ENCODE measurements around the gene DOC2B.

The DOC2B gene

GRCh38 chr17:149231-149630, 32.2 kb downstream of the DOC2B start:
- ChIA-PET POLR2A (no interaction called here), CTCF (interaction anchor here (0.6 to 3.1 kb wide), 5 partner anchors 17 to 832 kb away, joined by 3 to 20 read pairs (median 3); a partner anchor contains a TSS)
- H3K4me3 ChIP-seq (ENCODE audit: low read depth, low read length) = no peak overlapping the region
- no peak for DNase-seq (ENCODE audit: low read depth, low spot score)
- TF ChIP-seq, protein P1, sequence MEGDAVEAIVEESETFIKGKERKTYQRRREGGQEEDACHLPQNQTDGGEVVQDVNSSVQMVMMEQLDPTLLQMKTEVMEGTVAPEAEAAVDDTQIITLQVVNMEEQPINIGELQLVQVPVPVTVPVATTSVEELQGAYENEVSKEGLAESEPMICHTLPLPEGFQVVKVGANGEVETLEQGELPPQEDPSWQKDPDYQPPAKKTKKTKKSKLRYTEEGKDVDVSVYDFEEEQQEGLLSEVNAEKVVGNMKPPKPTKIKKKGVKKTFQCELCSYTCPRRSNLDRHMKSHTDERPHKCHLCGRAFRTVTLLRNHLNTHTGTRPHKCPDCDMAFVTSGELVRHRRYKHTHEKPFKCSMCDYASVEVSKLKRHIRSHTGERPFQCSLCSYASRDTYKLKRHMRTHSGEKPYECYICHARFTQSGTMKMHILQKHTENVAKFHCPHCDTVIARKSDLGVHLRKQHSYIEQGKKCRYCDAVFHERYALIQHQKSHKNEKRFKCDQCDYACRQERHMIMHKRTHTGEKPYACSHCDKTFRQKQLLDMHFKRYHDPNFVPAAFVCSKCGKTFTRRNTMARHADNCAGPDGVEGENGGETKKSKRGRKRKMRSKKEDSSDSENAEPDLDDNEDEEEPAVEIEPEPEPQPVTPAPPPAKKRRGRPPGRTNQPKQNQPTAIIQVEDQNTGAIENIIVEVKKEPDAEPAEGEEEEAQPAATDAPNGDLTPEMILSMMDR (IDR thresholded peaks at IDR 0.05; ENCODE audit: insufficient read depth, low read length, missing control alignments) = no peak

DNA sequence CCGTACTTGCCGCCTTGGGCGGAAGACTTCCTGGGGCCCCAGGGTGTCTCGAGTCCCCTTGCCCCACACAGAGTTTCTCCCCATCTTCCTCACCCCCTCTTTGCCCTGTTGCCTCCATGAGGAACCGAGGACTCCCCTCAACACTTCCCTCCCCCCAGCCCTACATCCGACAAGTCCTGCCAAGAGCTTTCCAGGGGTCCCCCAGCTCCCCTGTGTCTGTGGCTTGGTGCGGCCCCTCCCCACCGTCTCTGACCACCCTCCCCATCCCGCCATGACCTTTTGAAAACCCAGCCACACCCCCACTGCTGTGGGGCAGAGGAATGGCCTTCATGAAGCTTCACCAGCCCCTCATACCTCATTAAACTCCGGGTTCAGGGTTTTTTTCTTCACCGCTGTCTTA, 32.7 kb downstream of the DOC2B start:
- CTCF ChIA-PET = interaction anchor here (1.2 to 3.1 kb wide), 2 partner anchors 238 to 551 kb away, joined by 7 to 20 read pairs; no protein-coding TSS in a partner anchor
- H3K4me3 ChIP-seq (ENCODE audit: low read depth, low read length) = no peak overlapping the region
- no peak for DNase-seq (ENCODE audit: low read depth, low spot score)
- TF ChIP-seq, protein P1 (IDR thresholded peaks at IDR 0.05; ENCODE audit: insufficient read depth, low read length, missing control alignments) = no peak
- POLR2A ChIA-PET = no interaction called here

- CTCF ChIA-PET = interaction anchor here (3.1 kb wide), 1 partner anchor 239 kb away, joined by 20 read pairs; no protein-coding TSS in a partner anchor
- TF ChIP-seq, protein P1 (IDR thresholded peaks at IDR 0.05; ENCODE audit: insufficient read depth, low read length, missing control alignments) = no peak
- no peak overlapping the region for H3K4me3 ChIP-seq (ENCODE audit: low read depth, low read length)
- POLR2A ChIA-PET = no interaction called here
- DNase-seq (ENCODE audit: low read depth, low spot score) = no peak
Measured at GRCh38 chr17:147796-148740, 33.4 kb downstream of the DOC2B start.

- TF ChIP-seq, protein P1 (IDR thresholded peaks at IDR 0.05; ENCODE audit: insufficient read depth, low read length, missing control alignments) = no peak
- H3K4me3 ChIP-seq (ENCODE audit: low read depth, low read length) = no peak overlapping the region
- CTCF ChIA-PET = interaction anchor here (0.7 to 1.4 kb wide), 2 partner anchors 18 to 239 kb away, joined by 3 to 4 read pairs; no protein-coding TSS in a partner anchor
Measured at GRCh38 chr17:146983-147761, 34.3 kb downstream of the DOC2B start.

GRCh38 chr17:146546-146945, 34.9 kb downstream of the DOC2B start:
- DNase-seq (ENCODE audit: low read depth, low spot score) = no peak
- no peak overlapping the region for H3K4me3 ChIP-seq (ENCODE audit: low read depth, low read length)
- ChIA-PET CTCF (interaction anchor here (0.7 to 3.0 kb wide), 3 partner anchors 18 to 241 kb away, joined by 3 to 10 read pairs (median 4); no protein-coding TSS in a partner anchor), POLR2A (no interaction called here)
- TF ChIP-seq, protein P1 (IDR thresholded peaks at IDR 0.05; ENCODE audit: insufficient read depth, low read length, missing control alignments) = no peak

More at GRCh38 chr17:146983-147761, 34.3 kb downstream of the DOC2B start:
- no peak for DNase-seq (ENCODE audit: low read depth, low spot score)
- POLR2A ChIA-PET = no interaction called here

Measured in AG04449 (cell line).